ENCODE results near the gene CREB5. TPM values are rescaled to one million over a fixed set of nuclear protein-coding genes. Genes with fewer than 3 reads are reported as not detected.
"Not testable (repeated sequence)": the region's sequence is repeated elsewhere in the genome, so short reads cannot be mapped to it uniquely, and the experiment has no call there.

Gene CREB5
- polyA plus RNA-seq, 5 donors, result 10.4 to 19.5 (median 14.8) TPM

- DNase-seq, result no peak
Measured at GRCh38 chr7:28579571-28579970, 167.3 kb downstream of the CREB5 start.

GRCh38 chr7:28580665-28581064 lies 168.3 kb downstream of the CREB5 start:
- no peak for DNase-seq

- no peak for DNase-seq
Measured at GRCh38 chr7:28581351-28581750, 169.0 kb downstream of the CREB5 start.

GRCh38 chr7:28582226-28582625 lies 169.9 kb downstream of the CREB5 start:
- no peak for DNase-seq

GRCh38 chr7:28584235-28584634 lies 171.9 kb downstream of the CREB5 start:
- DNase-seq, result no peak

- no peak for DNase-seq
Measured at GRCh38 chr7:28586736-28587135, 174.4 kb downstream of the CREB5 start.

- no peak for DNase-seq
Measured at GRCh38 chr7:28587211-28587610, 174.9 kb downstream of the CREB5 start.

- no peak for DNase-seq
Measured at GRCh38 chr7:28588602-28589001, 176.3 kb downstream of the CREB5 start.

GRCh38 chr7:28591041-28591674 lies 178.8 kb downstream of the CREB5 start:
- DNase-seq, result no peak

GRCh38 chr7:28591725-28592349 lies 179.5 kb downstream of the CREB5 start:
- DNase-seq, result no peak

- no peak for DNase-seq
Measured at GRCh38 chr7:28592861-28593260, 180.5 kb downstream of the CREB5 start.

GRCh38 chr7:28595076-28595475 lies 182.8 kb downstream of the CREB5 start:
- no peak for DNase-seq

GRCh38 chr7:28595801-28596200 lies 183.5 kb downstream of the CREB5 start:
- DNase-seq, result no peak

GRCh38 chr7:28596245-28596935 lies 184.1 kb downstream of the CREB5 start:
- no peak for DNase-seq

- DNase-seq, result no peak
Measured at GRCh38 chr7:28597284-28597683, 185.0 kb downstream of the CREB5 start.

- not testable (repeated sequence) for DNase-seq
Measured at GRCh38 chr7:28598037-28598436, 185.7 kb downstream of the CREB5 start.

GRCh38 chr7:28598586-28598985 lies 186.3 kb downstream of the CREB5 start:
- DNase-seq, result no peak

- no peak for DNase-seq
Measured at GRCh38 chr7:28599411-28599810, 187.1 kb downstream of the CREB5 start.

GRCh38 chr7:28602282-28602681 lies 190.0 kb downstream of the CREB5 start:
- no peak for DNase-seq

GRCh38 chr7:28605427-28606085 lies 193.2 kb downstream of the CREB5 start:
- no peak for DNase-seq

- DNase-seq, result no peak
Measured at GRCh38 chr7:28606421-28606820, 194.1 kb downstream of the CREB5 start.

GRCh38 chr7:28607855-28608193 lies 195.5 kb downstream of the CREB5 start:
- no peak for DNase-seq

GRCh38 chr7:28608237-28608656 lies 195.9 kb downstream of the CREB5 start:
- DNase-seq, result no peak
